NCI-H526 (cell line): ENCODE measurements around the gene HDAC9.
A peak's percentile ranks its signal among the peaks of the same experiment; 100 is the strongest.
"Not testable (repeated sequence)": the region's sequence is repeated elsewhere in the genome, so short reads cannot be mapped to it uniquely, and the experiment has no call there.

ENCODE experiments used
- DNase-seq, 2 experiments: peaks; one replicate each; lab custom pipeline; 2025; lab: John Stamatoyannopoulos, UW

HDAC9 gene

GRCh38 chr7:19024261-19024660 lies 528.7 kb downstream of the HDAC9 start:
- no peak for DNase-seq

GRCh38 chr7:19026888-19027287 lies 531.3 kb downstream of the HDAC9 start:
- DNase-seq, result no peak

- no peak for DNase-seq
Observed at GRCh38 chr7:19030281-19030680, 534.7 kb downstream of the HDAC9 start.

GRCh38 chr7:19032942-19033341 lies 537.4 kb downstream of the HDAC9 start:
- DNase-seq, result not testable (repeated sequence)

- peak in 1 of 2 experiments; percentile 41 for DNase-seq
Observed at GRCh38 chr7:19051767-19052375, 556.3 kb downstream of the HDAC9 start.
